GM21526 (cell line): Measurements from ENCODE around the gene IGFBP4.
"Not testable (repeated sequence)": the region's sequence is repeated elsewhere in the genome, so short reads cannot be mapped to it uniquely, and the experiment has no call there.

ENCODE experiments used
- ATAC-seq: cut with Tn5 transposase; IDR thresholded peaks from one replicate; pipeline ENCODE4 v1.9.1; 2021; ENCODE audit warnings: moderate library complexity; ENCODE audit not compliant: unreplicated experiment, low FRiP score

The IGFBP4 gene

GRCh38 chr17:40443196-40443987, at the start of gene IGFBP4:
TSS of gene IGFBP4 (plus strand) at chr17:40443450. CDS start at chr17:40443736, 286 bp downstream.
- no peak for ATAC-seq

GRCh38 chr17:40399185-40399584, 44.1 kb upstream of the IGFBP4 start:
- ATAC-seq, result no peak

- no peak for ATAC-seq
These were observed 40.6 kb upstream of the IGFBP4 start for GRCh38 chr17:40402668-40403067.

GRCh38 chr17:40404003-40404402, 39.2 kb upstream of the IGFBP4 start:
- ATAC-seq, result no peak

GRCh38 chr17:40407460-40407859, 35.8 kb upstream of the IGFBP4 start:
- ATAC-seq, result no peak

- ATAC-seq, result not testable (repeated sequence)
These were observed 33.7 kb upstream of the IGFBP4 start for GRCh38 chr17:40409540-40409939.

- ATAC-seq, result no peak
These were observed 33.2 kb upstream of the IGFBP4 start for GRCh38 chr17:40410082-40410481.

GRCh38 chr17:40411821-40412220, 31.4 kb upstream of the IGFBP4 start:
- ATAC-seq, result no peak

- no peak for ATAC-seq
These were observed 30.4 kb upstream of the IGFBP4 start for GRCh38 chr17:40412880-40413279.

- ATAC-seq, result not testable (repeated sequence)
These were observed 28.9 kb upstream of the IGFBP4 start for GRCh38 chr17:40414312-40414711.

GRCh38 chr17:40415390-40415789, 27.9 kb upstream of the IGFBP4 start:
- no peak for ATAC-seq

- no peak for ATAC-seq
These were observed 26.6 kb upstream of the IGFBP4 start for GRCh38 chr17:40416671-40417070.

- ATAC-seq, result no peak
These were observed 26.0 kb upstream of the IGFBP4 start for GRCh38 chr17:40417258-40417608.

GRCh38 chr17:40417609-40418427, 25.4 kb upstream of the IGFBP4 start, which contains the start of gene TOP2A:
TSS of gene TOP2A (minus strand) at chr17:40417896. CDS start at chr17:40417791, 105 bp downstream.
- ATAC-seq, result peak; percentile 92

GRCh38 chr17:40418428-40418706, 24.9 kb upstream of the IGFBP4 start:
- ATAC-seq, result no peak

- no peak for ATAC-seq
These were observed 23.5 kb upstream of the IGFBP4 start for GRCh38 chr17:40419559-40420331.

GRCh38 chr17:40422990-40423633, 20.1 kb upstream of the IGFBP4 start:
- no peak for ATAC-seq

GRCh38 chr17:40425741-40426140, 17.5 kb upstream of the IGFBP4 start:
- no peak for ATAC-seq

GRCh38 chr17:40427002-40427491, 16.2 kb upstream of the IGFBP4 start:
- ATAC-seq, result no peak
